Panc1 (cell line): ENCODE data around the gene KRT78. TPM values are rescaled to one million over a fixed set of nuclear protein-coding genes. Genes with fewer than 3 reads are reported as not detected.

ENCODE experiments used
- ATAC-seq: fragments of 200-7000 bp; cut with Tn5 transposase; 2 replicates; pipeline ENCODE4 v1.9.1; 2020; ENCODE audit warnings: mild to moderate bottlenecking, moderate library complexity
- BruUV-seq: library from RNA; stranded (reverse); fragments of 400-500 nt; replicated peaks from 2 replicates; lab custom pipeline; 2021; lab: Mats Ljungman, UMichigan
- CTCF ChIA-PET: fragments of 300-600 bp; sonication (Branson Sonifier 250); formaldehyde crosslinking; loops from one replicate; lab custom pipeline; 2022; ENCODE audit warnings: antibody characterized with exemption; lab: Charles Lee
- POLR2A ChIA-PET: fragments of 300-600 bp; sonication (Branson Sonifier 250); formaldehyde crosslinking; loops from one replicate; lab custom pipeline; 2022; ENCODE audit warnings: antibody characterized with exemption; lab: Charles Lee
- DNase-seq: peaks from one replicate; pipeline ENCODE4 v3.0.0-alpha.2; 2010; ENCODE audit warnings: low read depth, low spot score
- H3K27ac ChIP-seq: 2 replicates; pipeline ENCODE4 v1.5.1; 2011; ENCODE audit warnings: mild to moderate bottlenecking, low read length, inconsistent platforms
- H3K27me3 ChIP-seq: fragments of 200-500 bp; sonication (Bioruptor generic); 2 replicates; pipeline ENCODE4 v1.6.0; 2014; ENCODE audit warnings: low read length, inconsistent platforms; ENCODE audit not compliant: control insufficient read depth, insufficient read depth
- H3K36me3 ChIP-seq: fragments of 200-500 bp; sonication (Bioruptor generic); 2 replicates; pipeline ENCODE4 v1.5.1; 2014; ENCODE audit warnings: inconsistent platforms, mild to moderate bottlenecking, low read length, moderate library complexity; ENCODE audit not compliant: control insufficient read depth, insufficient read depth
- H3K4me1 ChIP-seq: 2 replicates; pipeline ENCODE4 v1.5.1; 2011; ENCODE audit warnings: inconsistent platforms, mild to moderate bottlenecking, low read length, moderate library complexity; ENCODE audit not compliant: control insufficient read depth, insufficient read depth
- H3K4me3 ChIP-seq, 2 experiments: 2 replicates each; pipeline ENCODE4 v1.5.1; 2011 to 2012; ENCODE audit warnings: low read depth in 2 of 2, low read length in 2 of 2, mild to moderate bottlenecking in 2 of 2, inconsistent platforms in 1 of 2, moderate library complexity in 1 of 2
- H3K9me3 ChIP-seq: fragments of 200-500 bp; sonication (Bioruptor generic); 2 replicates; pipeline ENCODE4 v1.5.1; 2014; ENCODE audit warnings: low read depth, mild to moderate bottlenecking, inconsistent platforms, low read length, moderate library complexity; ENCODE audit not compliant: control insufficient read depth, insufficient read depth
- CTCF ChIP-seq: fragments of 450-650 bp; IDR thresholded peaks from 2 replicates; pipeline ENCODE4 v1.5.1; 2017; ENCODE audit warnings: mild to moderate bottlenecking
- POLR2AphosphoS5 ChIP-seq: IDR thresholded peaks from 2 replicates; pipeline ENCODE4 v1.6.1; 2012; ENCODE audit warnings: mild to moderate bottlenecking, low read depth, low read length, moderate library complexity
- REST ChIP-seq, 2 experiments: IDR thresholded peaks; 2 replicates each; pipeline ENCODE4 v1.6.1; 2011 to 2012; ENCODE audit warnings: low read depth in 2 of 2, control low read depth in 1 of 2, low read length in 1 of 2, mild to moderate bottlenecking in 1 of 2, moderate library complexity in 1 of 2; ENCODE audit not compliant: insufficient read depth in 1 of 2
- SIN3A ChIP-seq: IDR thresholded peaks from 2 replicates; pipeline ENCODE4 v1.6.1; 2012; ENCODE audit warnings: low read depth, mild to moderate bottlenecking, low read length, moderate library complexity, borderline replicate concordance; ENCODE audit not compliant: insufficient read depth
- TCF7L2 ChIP-seq: IDR thresholded peaks from 2 replicates; pipeline ENCODE4 v1.6.1; 2011; ENCODE audit warnings: mild to moderate bottlenecking, low read depth, low read length, inconsistent platforms
- in situ Hi-C: cut with HindIII; loops from 2 replicates; pipeline ENCODE4 v1.10.0; 2016; ENCODE audit warnings: low sequenced_read_pairs, low pct_unique_long_range_greater_than_20kb
- intact Hi-C: fragments of 100-400 bp; cut with micrococcal nuclease; formaldehyde crosslinking; loops from one replicate; pipeline ENCODE4 v1.10.0; 2022; ENCODE audit not compliant: unreplicated experiment
- total RNA-seq: library from RNA; stranded (reverse); gene quantifications from one replicate; pipeline ENCODE4 v1.2.1, GENCODE V29; 2021; ENCODE audit not compliant: unreplicated experiment

KRT78 gene
- total RNA-seq, 1 experiment from 2014 or later = not detected

- ChIA-PET POLR2A (no interaction called here), CTCF (no interaction called here)
- Histone ChIP-seq H3K27me3 (no peaks in the 10 kb centered on the region), H3K27ac (no peak overlapping the region), H3K36me3 (no peaks in the 10 kb centered on the region), H3K4me1 (peaks cover 9% of the 10 kb centered on the region; the same call in 1 of the 2 replicates), H3K4me3 (no peak overlapping the region), H3K9me3 (no peaks in the 10 kb centered on the region)
- BruUV-seq = no TSS peak
- intact Hi-C loops = no loop called here
- in situ Hi-C loops = no loop called here
- ATAC-seq (no peak), DNase-seq (no peak)
- TF ChIP-seq SIN3A (no peak), POLR2AphosphoS5 (no peak), CTCF (no peak), REST (IDR thresholded peaks at IDR 0.05; ENCODE audit: insufficient read depth in 1 of 2, low read depth in 2 of 2, low read length in 1 of 2) (no peak), TCF7L2 (no peak)
These were observed 46.4 kb downstream of the KRT78 start for GRCh38 chr12:52802442-52802841.

- intact Hi-C loops (no loop called here), in situ Hi-C loops (no loop called here)
- no peaks in the 10 kb centered on the region for H3K36me3 ChIP-seq
- BruUV-seq = no TSS peak
- H3K4me3 ChIP-seq = no peak overlapping the region
- DNase-seq = no peak
- H3K9me3 ChIP-seq = no peaks in the 10 kb centered on the region
- CTCF ChIA-PET = no interaction called here
- no peak for ATAC-seq
- no peak overlapping the region for H3K27ac ChIP-seq
- no peak for TF ChIP-seq CTCF
- no peak for TF ChIP-seq TCF7L2
- no peak for TF ChIP-seq SIN3A
- no peak for TF ChIP-seq REST (IDR thresholded peaks at IDR 0.05; ENCODE audit: insufficient read depth in 1 of 2, low read depth in 2 of 2, low read length in 1 of 2)
- no peaks in the 10 kb centered on the region for H3K27me3 ChIP-seq
- POLR2A ChIA-PET = no interaction called here
- H3K4me1 ChIP-seq = peaks cover 9% of the 10 kb centered on the region; the same call in 1 of the 2 replicates
These were observed 47.0 kb downstream of the KRT78 start for GRCh38 chr12:52801773-52802172.
